ENCODE measurements around the gene TAAR6.

DNA sequence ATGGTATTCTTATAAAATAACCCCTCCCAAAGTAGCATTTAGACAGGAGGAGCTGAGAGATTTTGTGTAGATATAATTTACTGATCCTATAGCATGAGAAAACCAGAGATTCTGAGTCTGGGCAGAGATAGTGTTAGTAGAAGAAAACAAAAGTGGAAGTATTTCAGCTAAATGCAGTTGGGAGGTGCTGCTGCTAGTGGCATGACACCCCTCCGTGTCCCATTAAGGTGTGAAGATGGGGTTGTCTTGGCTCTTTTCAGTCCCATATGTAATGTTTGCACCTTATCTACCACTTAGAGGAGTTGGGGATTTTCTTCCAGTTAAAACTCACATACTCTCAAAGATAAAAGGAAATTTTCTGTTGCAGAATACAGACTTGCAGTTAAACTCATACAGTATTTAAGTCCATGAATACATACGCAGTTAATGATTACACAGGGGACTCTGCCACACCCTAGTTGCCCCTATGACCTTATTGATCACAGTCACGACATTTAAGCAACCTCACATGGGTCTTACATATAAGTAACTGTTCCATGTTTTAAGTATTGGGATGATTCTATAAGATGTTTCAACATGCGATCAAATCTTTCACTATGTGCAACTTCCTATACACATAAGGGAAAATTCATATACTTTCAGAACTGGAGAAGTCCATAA lies 42.5 kb downstream of the TAAR6 start:
- TF ChIP-seq EZH2phosphoT487 (IDR thresholded peaks at IDR 0.05; ENCODE audit: insufficient read depth, low read depth) (no peak), EZH2 (IDR thresholded peaks at IDR 0.05; ENCODE audit: insufficient read depth, poor library complexity, severe bottlenecking) (no peak)

Data from GM23248 (cell line).